GM21423 (cell line): ENCODE measurements around the gene ANKS3.
"Not testable (repeated sequence)": the region's sequence is repeated elsewhere in the genome, so short reads cannot be mapped to it uniquely, and the experiment has no call there.

Source experiments
- ATAC-seq: cut with Tn5 transposase; IDR thresholded peaks from one replicate; pipeline ENCODE4 v1.9.1; 2021; ENCODE audit warnings: mild to moderate bottlenecking, moderate library complexity; ENCODE audit not compliant: unreplicated experiment

Gene ANKS3

GRCh38 chr16:4651827-4652226 is 82.2 kb downstream of the ANKS3 start:
- peak; percentile 39 for ATAC-seq

GRCh38 chr16:4650443-4651074 is 83.5 kb downstream of the ANKS3 start:
- ATAC-seq, result not testable (repeated sequence)

GRCh38 chr16:4649744-4650442 is 84.2 kb downstream of the ANKS3 start:
- no peak for ATAC-seq

DNA sequence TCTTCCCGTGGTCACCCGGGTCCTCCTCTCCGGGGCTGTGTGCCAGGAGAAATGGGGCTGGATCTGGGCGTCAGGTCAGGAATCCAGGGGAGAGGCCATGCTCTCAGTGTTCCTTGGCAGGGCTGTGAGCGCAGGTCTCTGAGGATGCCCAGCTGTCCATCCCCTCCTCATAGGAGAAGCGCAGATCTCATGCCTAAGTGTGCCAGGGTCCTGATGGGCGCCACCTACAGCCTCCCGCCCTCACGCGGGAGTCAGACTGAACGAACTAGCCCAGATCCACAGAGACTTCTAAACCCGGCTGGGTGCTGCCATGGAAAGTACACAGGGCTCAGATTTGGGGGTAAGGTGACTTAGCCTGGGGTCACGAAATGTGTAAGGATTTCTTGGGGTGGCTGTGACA is 85.2 kb downstream of the ANKS3 start:
- no peak for ATAC-seq

DNA sequence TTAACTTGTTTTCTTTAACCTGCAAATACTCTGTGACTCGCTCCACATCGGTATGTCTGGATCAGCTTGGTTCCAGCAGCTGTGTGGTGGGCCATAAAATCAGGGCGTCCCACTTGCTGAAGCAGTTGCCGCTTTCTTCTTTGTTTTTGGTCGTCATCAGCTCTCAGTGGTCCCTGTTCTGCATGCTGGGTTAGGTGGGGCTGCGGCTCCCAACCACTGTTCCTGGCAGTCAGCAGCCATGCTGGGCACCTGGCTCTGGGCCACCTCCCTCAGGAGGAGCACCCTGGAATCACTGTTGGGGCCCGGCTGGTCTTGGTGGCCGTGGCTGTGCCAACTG is 86.5 kb downstream of the ANKS3 start:
- no peak for ATAC-seq

DNA sequence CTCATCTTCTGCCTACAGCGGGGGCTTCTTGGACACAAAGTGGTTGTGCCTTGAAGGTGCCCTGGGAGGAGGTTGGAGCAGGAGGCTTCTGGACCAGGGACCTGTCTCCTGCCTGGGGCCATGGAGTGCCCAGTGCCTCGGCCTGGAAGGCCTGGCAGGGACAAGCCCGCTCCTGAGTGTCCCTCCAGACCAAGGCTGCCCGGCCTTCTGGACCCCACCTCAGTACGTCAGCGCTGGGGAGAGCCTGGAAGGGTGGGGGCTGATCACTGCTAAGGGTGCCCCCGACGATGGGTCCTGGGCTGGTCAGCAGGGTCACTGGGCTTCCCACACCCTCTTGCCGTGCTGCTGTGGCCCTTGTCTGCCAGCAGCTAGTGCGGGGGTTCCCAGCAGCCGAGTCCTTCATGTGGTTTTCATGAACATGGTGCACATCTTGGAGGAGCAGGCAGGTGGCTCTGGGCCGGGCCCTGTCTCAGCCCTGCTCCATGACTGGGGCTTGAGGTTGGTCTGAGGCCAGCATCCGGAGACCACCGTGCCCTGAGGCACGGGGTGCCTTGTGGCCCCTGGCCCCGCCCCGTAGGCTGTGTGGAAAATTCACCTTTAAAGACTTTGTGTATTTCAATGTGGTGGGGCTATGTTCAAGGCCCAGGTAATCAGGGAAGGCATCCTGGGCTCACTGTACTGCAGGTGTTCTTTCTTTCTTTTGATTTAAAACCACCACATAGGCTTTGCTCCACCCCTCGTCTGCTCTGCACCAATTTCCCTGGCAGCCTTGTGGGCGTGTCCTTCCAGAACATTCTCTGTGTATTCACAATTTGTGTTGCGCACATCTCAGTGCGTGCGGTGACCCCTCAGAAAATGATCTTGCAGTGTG is 87.1 kb downstream of the ANKS3 start:
- no peak for ATAC-seq
